ENCODE results near the gene VSNL1.
"Not testable (repeated sequence)": the region's sequence is repeated elsewhere in the genome, so short reads cannot be mapped to it uniquely, and the experiment has no call there.

The VSNL1 gene

DNA sequence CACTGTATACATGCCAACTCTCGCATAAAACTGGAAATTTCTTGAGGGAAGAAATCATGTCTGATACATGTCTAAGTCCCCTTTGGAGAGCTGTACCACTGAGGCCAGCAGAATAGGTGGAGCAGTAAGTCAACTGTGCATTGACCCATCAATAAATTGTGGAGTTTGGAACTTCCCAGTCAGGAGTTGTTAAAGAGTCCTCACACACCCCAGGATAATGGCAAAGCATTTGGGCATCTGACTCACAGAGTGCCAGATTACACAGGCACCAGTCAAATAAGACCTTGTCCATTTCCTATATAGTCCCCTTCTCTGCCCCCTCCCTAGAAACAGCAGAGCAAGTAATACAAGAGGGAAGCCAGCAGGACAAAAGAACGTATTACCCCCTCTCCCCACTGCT, 10.4 kb downstream of the VSNL1 start:
- no peak for DNase-seq
- TF ChIP-seq GATA1 (IDR thresholded peaks at IDR 0.05; ENCODE audit: low read depth, low read length) (no peak), POLR2A (IDR thresholded peaks at IDR 0.05; ENCODE audit: low read length) (no peak)

- no peak for TF ChIP-seq GATA1 (IDR thresholded peaks at IDR 0.05; ENCODE audit: low read depth, low read length)
- TF ChIP-seq POLR2A (IDR thresholded peaks at IDR 0.05; ENCODE audit: low read length): no peak
- DNase-seq: no peak
These were observed 14.7 kb downstream of the VSNL1 start for GRCh38 chr2:17555150-17555549.

DNA sequence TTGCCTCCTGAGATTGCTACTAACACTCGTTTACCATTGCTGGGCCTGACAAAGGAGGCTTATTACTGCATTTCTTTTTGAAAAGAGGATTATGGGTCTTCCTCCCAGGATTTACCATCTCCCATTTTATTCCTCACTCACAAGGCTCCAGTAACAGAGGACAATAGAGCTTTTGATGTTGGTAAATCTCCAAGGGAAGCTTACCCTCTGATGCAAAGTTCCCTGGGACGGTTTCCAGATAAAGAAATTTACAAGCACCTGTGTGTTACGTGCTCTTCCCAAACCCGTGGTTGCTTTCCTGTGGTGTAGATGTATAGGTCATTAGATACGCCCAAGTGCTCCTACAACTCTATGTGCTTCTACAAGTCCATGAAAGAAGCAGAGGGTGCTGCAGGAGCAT, 17.1 kb downstream of the VSNL1 start:
- no peak for DNase-seq
- no peak for TF ChIP-seq GATA1 (IDR thresholded peaks at IDR 0.05; ENCODE audit: low read depth, low read length)

DNA sequence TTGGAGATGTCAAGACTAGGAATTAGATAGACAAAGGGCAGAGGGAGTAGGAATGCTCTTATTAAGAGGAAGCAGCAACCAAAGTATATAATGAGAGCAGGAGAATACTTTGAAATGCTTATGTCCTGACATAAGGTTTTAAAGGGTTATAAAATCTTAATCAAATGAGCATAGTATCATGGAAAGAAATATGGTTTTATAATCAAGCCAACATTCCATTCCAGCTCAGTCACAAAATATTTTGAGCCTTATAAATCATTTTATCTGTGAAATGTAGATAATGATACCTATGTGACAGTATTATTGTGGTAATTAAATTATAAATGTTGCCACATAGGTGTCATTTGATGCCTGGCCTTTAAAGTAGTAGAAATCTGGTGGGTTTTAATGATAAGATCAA, 17.6 kb downstream of the VSNL1 start:
- DNase-seq: no peak
- TF ChIP-seq POLR2A (IDR thresholded peaks at IDR 0.05; ENCODE audit: low read length) (no peak), GATA1 (IDR thresholded peaks at IDR 0.05; ENCODE audit: low read depth, low read length) (no peak)

DNA sequence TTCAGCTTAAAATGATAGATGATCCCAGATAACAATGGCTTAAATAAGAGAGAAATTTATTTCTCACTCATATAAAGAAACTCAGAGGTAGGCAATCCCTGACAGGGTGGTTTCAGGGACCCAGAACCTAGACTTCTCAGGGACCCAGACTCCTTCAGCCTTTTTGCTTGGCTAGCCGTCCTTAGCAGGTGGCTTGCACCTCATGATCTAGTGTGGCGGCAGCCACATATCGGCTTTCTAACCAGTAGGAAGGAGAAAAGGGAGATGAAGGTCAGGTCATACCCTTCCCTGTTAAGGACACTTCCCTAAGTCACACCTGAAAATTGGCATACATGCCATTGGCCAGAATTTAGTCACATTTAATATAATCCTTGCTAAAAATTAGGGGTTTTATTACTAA, 18.4 kb downstream of the VSNL1 start:
- DNase-seq: no peak
- TF ChIP-seq POLR2A (IDR thresholded peaks at IDR 0.05; ENCODE audit: low read length) (no peak), GATA1 (IDR thresholded peaks at IDR 0.05; ENCODE audit: low read depth, low read length) (no peak)

GRCh38 chr2:17565726-17566125, 25.2 kb downstream of the VSNL1 start:
- DNase-seq: not testable (repeated sequence)

- DNase-seq: no peak
- TF ChIP-seq GATA1 (IDR thresholded peaks at IDR 0.05; ENCODE audit: low read depth, low read length): no peak
- TF ChIP-seq POLR2A (IDR thresholded peaks at IDR 0.05; ENCODE audit: low read length): no peak
These were observed 31.2 kb downstream of the VSNL1 start for GRCh38 chr2:17571681-17572080.

DNA sequence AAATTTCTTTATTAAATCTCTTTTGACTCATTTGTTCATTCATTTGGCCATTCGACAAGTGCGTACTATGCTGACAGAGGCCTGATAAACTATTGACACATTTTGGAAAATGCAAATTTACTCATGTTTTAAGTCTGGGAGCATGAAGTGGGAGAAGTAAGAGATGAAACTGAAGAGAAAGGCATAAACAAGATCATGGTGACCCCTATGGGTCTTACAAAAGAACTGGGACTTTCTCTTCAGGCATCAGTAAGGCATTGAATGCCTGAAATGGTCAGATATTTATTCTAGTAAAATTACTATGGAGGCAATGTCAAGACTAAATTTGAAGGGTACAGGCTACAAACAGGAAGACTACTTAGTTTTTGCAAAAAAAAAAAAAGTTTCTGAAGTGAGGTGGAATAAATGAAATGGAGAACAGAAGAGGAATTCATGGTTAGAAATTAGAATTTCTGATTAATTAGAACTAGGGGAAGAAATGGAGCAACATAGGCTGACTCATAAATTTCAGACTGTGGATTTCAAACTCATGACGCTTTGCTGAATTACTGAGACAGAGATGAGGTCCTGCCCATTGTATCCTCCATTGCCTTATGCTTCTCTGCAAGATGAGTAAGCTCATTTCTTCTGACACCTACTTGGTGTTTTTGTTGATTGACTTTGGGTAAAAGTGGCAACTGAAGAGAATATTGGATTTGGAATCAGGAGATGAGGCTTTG, 32.7 kb downstream of the VSNL1 start:
- TF ChIP-seq POLR2A (IDR thresholded peaks at IDR 0.05; ENCODE audit: low read length) (no peak), GATA1 (IDR thresholded peaks at IDR 0.05; ENCODE audit: low read depth, low read length) (no peak)
- no peak for DNase-seq

- TF ChIP-seq POLR2A (IDR thresholded peaks at IDR 0.05; ENCODE audit: low read length) (no peak), GATA1 (IDR thresholded peaks at IDR 0.05; ENCODE audit: low read depth, low read length) (no peak)
- no peak for DNase-seq
These were observed 33.3 kb downstream of the VSNL1 start for GRCh38 chr2:17573804-17574175.

DNA sequence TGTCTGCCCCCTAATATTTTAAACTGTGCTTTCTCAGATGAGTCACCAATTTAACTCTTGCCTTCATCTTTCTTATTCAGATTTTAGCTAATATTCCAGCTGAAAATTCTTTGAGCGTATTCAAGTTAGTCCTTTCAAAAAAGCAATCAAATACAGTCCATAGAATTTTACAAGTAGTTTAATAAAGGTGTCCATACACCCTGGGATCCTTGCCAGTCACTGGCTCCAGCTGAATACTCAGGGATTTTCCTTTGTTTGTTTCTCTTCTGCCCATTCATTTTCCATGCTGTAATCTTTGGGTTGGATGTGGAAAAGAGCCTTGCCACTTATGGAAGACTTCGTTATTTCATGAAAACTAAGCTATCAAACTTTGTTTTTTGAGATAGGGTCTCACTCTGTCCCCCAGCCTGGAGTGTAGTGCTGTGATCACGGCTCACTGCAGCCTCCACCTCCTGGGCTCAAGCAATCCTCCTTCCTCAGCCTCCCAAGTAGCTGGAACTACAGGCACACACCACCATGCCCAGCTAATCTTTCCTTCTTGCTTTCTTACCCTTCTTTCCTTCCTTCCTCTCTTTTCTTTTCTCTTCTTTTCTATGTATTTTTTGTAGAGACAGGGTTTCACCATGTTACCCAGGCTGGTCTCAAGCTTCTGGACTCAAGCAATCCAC, 34.0 kb downstream of the VSNL1 start:
- no peak for TF ChIP-seq GATA1 (IDR thresholded peaks at IDR 0.05; ENCODE audit: low read depth, low read length)
- TF ChIP-seq POLR2A (IDR thresholded peaks at IDR 0.05; ENCODE audit: low read length): no peak
- no peak for DNase-seq

GRCh38 chr2:17576802-17577201, 36.3 kb downstream of the VSNL1 start:
- DNase-seq: no peak
- no peak for TF ChIP-seq GATA1 (IDR thresholded peaks at IDR 0.05; ENCODE audit: low read depth, low read length)
- no peak for TF ChIP-seq POLR2A (IDR thresholded peaks at IDR 0.05; ENCODE audit: low read length)

DNA sequence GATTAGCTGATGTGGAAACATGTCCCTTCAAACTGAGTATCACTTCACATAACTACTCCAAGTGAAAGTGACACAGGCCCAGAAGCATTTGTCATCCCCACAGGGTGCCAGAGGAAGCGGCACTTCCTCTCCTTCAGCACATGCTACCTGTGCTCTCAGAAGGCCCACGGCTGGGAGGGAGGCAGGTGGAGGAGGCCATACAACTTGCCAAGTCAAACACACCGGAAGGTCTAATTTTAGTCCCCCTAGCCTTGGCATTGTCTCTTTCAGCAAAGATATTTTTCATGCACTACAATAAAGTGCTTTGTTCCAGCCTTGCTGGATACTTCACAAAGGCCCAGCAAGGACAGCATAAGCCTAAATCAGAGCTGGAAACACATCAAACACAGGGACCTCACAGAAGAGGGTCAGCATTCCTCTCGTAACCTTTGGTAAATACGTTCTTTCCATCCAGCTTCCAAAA, 38.0 kb downstream of the VSNL1 start:
- TF ChIP-seq GATA1 (IDR thresholded peaks at IDR 0.05; ENCODE audit: low read depth, low read length): no peak
- no peak for TF ChIP-seq POLR2A (IDR thresholded peaks at IDR 0.05; ENCODE audit: low read length)
- DNase-seq: no peak

GRCh38 chr2:17579605-17580318, 39.3 kb downstream of the VSNL1 start:
- TF ChIP-seq GATA1 (IDR thresholded peaks at IDR 0.05; ENCODE audit: low read depth, low read length) (no peak), POLR2A (IDR thresholded peaks at IDR 0.05; ENCODE audit: low read length) (no peak)
- DNase-seq: no peak

DNA sequence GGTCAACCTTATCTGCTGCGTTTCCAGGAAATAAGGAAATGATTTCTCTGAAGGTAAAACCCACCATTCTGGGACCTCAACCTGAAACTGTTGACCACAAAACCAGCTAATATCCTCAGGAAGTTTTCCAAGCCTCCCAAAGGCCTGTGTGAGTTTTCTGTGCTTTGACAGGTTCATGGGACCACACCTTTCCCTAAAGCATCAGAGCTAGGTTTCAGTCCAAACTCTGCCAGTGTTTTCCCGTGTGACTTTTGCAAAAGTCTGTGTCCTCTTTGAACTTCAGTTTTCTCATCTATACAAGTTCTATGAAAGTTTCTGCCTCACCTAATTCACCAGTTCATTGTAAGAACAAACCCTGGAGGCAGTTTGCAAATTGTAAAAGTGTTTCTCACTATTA, 39.8 kb downstream of the VSNL1 start:
- TF ChIP-seq GATA1 (IDR thresholded peaks at IDR 0.05; ENCODE audit: low read depth, low read length) (no peak), POLR2A (IDR thresholded peaks at IDR 0.05; ENCODE audit: low read length) (no peak)
- no peak for DNase-seq

DNA sequence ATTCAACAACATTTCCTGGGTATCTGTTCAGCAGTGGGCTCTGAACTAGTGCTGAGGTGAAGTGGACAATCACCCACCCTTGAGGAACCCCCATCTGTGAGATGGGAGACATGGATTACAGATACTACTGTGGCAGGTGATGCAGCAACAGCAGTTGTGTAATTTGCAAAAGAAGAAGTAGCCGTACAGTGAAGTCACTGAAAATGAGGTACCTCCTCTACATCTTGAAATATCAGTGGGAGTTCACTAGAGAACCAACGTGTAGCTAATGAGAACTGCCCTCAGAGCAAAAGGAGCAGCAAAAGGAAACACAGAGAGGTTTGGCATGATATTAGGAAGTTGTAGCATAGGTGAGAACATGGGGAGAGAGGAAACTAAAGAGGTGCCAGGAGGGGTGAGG, 41.3 kb downstream of the VSNL1 start:
- DNase-seq: no peak
- TF ChIP-seq GATA1 (IDR thresholded peaks at IDR 0.05; ENCODE audit: low read depth, low read length) (no peak), POLR2A (IDR thresholded peaks at IDR 0.05; ENCODE audit: low read length) (no peak)
